ENCODE measurements around the gene ERMP1.

DNA sequence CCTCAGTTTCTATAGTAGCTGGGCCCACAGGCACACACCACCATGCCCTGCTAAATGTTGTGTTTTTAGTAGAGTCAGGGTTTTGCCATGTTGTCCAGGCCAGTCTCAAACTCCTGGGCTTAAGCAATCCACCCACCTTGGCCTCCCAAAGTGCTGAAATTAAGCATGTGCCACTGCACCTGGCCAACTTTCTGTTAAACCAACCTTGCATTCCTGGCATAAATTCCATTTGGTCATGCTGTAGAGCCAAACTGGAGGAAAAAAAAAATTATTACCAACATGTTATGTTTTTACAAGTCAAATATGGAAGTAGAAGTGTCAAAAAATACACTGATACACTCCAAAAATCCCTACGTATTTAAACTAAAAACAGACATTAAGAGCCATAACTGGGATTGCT, 54.1 kb downstream of the ERMP1 start:
- TF ChIP-seq TAF1 (IDR thresholded peaks at IDR 0.05; ENCODE audit: low read depth) = no peak
- TF ChIP-seq CTCF (IDR thresholded peaks at IDR 0.05; ENCODE audit: poor library complexity, severe bottlenecking) = no peak
- no peak for TF ChIP-seq POLR2AphosphoS5 (IDR thresholded peaks at IDR 0.05)
- no peak for TF ChIP-seq SMC3 (conservative IDR thresholded peaks at IDR 0.05; ENCODE audit: poor library complexity)
- no peak for TF ChIP-seq REST (IDR thresholded peaks at IDR 0.05; ENCODE audit: borderline replicate concordance)
- TF ChIP-seq EP300 (conservative IDR thresholded peaks at IDR 0.05; ENCODE audit: poor library complexity, severe bottlenecking) = no peak
- TF ChIP-seq EZH2 (IDR thresholded peaks at IDR 0.05; ENCODE audit: borderline replicate concordance, insufficient read depth, low read length, poor library complexity, severe bottlenecking) = no peak
- no peak for TF ChIP-seq MXI1 (conservative IDR thresholded peaks at IDR 0.05; ENCODE audit: poor library complexity, severe bottlenecking)
- no peak for TF ChIP-seq RAD21 (conservative IDR thresholded peaks at IDR 0.05)
